Hindlimb muscle (tissue), 1 donor: ENCODE data around the gene CLCF1. TPM values are rescaled to one million over a fixed set of nuclear protein-coding genes. Genes with fewer than 3 reads are reported as not detected.
"Not testable (repeated sequence)": the region's sequence is repeated elsewhere in the genome, so short reads cannot be mapped to it uniquely, and the experiment has no call there.

Experiments
- DNase-seq: peaks from one replicate; pipeline ENCODE4 v3.0.0-alpha.2; 2013
- polyA plus RNA-seq: library from polyadenylated mRNA; unstranded; fragments of 120-200 nt; gene quantifications from one replicate; pipeline ENCODE4 v1.2.1, GENCODE V29; 2013; ENCODE audit not compliant: insufficient read length

Gene CLCF1
- polyA plus RNA-seq, 1 donor, result 3.6 TPM

DNA sequence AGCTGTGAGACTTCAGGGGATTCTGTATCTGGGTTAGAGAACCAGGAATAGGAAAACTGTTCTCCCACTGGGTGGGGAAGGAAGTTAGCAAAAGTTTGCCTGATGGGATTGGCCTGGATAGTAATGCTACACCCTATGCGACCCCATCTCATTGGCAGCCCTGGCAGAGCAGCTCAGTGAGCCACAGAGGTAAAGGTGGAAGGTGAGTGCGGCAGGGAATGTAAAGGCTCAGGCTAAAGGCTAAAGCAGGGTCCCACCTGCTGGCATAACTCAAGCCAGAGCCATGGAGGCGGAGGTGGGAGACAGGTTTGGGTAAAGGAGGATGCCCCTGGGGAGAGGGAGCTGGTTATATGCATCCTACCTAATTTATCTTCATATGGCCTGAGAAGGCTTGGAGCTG lies 51.3 kb downstream of the CLCF1 start:
- no peak for DNase-seq

DNA sequence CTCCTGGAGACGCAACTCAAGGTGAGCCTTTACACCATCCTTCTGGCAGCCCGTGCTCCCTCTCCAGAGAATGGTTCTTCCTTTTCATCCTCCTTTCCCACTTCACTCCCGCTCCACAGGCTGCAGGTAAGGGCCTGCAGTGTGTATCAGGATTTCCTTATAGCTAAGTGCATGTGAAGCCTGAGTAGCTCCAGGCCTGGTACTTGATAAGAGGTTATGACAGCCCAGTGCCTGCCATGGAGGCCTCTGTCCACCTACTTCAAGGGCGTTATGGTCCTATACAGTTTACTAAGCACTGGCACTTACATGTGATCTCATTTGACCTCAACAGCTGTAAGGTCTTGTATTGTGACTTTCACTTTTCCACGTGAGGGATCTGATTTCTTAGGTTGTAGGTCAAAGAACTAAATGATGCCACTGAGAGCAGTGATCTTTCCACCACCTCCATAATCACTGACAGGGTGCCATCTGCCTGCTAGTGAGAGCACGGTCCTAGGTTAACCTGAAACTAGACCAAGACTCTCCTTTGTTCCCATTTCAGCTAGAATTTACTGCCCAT lies 52.0 kb downstream of the CLCF1 start:
- no peak for DNase-seq

DNA sequence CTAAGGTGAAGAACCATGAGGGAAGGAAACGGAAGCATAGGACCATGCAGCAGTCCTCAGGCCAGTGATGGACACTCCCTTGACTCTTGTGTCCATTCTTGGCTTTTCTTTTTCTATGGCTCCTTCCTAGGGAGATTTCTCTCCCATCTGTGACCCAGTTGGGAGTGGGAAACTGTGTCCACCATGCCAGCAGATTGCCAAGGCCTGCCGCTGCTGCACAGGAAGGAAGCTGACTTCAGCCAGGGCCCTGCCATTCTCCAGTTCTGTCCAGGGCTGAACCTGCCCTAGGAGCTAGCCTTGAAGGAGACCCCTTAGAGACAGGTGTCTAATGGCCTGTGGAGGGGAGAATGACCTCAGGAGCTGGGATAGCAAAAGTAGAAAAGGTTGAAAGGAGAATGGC lies 52.7 kb downstream of the CLCF1 start:
- DNase-seq, result no peak

DNA sequence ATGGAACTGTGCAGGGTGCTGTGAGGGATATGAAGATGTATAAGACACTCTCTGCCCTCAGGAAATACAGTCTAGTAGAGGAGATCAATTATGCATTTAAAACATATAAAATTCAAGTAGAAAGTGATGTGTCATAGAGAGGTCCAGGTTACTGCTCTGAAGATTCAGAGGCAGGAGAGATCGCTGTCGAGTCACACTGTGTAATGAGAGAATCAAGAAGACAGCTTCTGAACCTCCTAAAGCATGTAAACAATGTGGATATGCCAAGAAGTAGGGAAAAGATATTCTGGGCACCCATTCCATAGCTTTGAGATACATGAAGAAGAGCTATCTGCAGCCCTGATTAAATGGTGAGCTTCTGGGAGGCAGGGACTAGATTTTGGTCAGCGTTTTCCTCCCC lies 53.4 kb downstream of the CLCF1 start:
- DNase-seq, result no peak

DNA sequence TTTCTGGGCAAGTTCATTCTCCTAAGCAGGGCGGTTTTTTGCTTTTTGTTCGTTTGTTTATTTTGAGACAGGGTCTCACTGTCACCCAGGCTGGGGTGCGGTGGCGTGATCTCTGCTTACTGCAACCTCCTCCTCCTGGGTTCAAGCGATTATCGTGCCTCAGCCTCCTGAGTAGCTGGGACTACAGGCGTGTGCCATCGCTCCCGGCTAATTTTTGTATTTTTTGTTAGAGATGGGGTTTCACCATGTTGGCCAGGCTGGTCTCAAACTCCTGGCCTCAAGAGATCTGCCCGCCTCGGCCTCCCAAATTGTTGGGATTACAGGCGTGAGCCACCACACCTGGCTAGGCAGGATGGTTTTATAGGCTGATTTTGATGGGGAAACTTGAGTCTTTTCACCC lies 54.5 kb downstream of the CLCF1 start:
- not testable (repeated sequence) for DNase-seq

DNA sequence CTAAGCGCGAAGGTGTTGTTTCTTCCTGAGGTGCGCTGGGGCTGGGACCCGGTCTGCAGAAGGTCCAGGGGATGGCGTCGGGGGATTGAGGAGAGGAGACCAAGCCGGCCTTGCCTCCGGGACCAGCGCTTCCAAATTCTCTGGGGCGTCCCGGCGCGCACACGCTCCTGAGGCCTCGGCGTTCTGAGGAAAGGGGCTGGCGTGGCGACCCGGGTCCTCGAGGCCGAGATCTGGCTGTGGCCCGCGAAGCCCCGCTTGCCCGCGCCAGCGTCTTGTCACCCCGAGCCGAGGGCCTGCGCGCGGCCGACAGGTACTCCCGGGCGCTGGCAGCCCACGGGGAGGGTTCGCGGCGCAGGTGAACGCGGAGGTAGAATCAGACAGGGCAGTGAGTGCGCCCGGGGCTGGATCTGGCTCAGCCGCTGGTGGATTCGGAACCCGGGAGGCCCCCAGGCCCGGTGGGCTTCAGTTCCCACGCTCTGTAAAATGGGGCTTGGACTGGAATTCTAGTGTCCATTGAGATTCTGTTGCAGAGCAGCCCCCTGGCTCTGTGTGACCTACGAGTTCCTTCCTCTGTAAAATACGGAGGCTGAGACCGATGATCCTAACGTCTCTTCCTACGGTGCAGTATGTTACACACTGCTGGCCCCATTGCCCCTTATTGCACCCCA lies 55.4 kb downstream of the CLCF1 start:
- DNase-seq, result no peak

DNA sequence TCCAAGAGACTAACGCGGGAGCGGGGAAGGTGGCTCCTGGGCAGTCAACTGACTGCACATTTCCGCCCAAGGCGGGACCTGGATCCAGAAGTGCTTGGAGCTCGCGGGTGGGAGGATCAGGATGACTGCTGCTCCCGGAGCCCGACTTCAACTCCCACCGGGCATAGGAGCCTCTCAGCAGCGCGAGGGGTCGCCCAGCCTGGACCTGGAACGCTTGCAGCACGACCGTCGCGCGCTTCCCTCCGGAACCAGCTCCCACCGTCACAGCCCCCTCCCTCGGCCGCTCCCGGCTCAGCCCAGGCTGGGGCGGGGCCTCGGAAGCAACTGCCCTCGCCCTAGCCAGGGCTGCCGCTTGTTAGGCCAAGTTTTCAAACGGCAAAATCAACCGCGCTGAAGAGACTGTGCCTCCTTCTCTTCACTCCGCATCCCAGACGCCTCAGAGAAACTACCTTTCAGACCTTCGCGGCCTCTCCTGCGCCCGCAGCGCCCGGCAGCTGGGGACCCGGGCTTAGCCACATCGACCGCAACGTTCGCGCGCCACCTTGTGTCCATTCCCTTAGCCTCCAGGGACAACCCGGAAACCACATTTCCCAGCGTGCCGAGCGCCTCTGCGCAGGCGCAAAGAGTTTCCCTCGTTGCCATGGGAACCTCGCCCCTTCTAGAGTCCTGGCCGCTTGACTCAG lies 56.1 kb downstream of the CLCF1 start:
- DNase-seq, result peak; percentile 97

DNA sequence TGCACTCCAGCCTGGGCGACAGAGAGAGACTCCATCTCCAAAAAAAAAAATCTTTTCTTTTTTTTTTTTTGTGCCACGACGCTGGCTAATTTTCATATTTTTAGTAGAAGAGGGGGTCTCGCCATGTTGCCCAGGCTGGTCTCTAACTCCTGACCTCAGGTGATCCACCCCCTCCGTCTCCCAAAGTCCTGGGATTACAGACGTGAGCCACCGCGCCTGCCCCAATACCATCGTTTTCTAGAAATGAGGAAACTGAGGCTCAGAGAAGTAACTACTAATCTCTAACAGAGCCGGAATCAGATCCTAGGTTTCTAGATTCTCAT lies 56.6 kb downstream of the CLCF1 start:
- DNase-seq, result no peak

DNA sequence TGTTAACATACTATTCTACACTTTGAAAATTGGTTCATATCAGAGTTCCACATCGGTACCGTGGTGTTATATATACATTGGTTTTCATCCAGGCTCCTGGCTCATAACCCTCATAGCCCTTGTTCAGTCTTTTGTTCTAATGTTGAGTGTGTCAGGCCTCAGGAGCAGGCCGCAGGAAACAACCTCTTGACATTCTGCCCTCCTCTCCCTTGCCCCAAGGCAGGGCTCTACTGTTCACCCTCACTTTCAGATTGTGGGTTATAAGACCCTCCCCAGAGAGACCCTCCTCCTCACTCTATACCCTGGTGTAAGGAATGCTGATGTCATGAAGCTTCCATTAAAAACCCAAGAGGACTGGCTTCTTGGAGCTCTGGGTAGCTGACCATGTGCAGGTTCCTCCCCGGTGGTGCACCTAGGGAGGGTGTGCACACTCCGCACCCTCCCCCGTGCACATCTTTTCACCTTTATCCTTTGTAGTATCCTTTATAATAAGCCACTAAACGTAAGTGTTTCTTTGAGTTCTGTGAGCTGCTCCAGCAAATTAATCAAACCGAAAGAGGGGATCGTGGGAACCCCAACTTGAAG lies 58.0 kb downstream of the CLCF1 start:
- no peak for DNase-seq

DNA sequence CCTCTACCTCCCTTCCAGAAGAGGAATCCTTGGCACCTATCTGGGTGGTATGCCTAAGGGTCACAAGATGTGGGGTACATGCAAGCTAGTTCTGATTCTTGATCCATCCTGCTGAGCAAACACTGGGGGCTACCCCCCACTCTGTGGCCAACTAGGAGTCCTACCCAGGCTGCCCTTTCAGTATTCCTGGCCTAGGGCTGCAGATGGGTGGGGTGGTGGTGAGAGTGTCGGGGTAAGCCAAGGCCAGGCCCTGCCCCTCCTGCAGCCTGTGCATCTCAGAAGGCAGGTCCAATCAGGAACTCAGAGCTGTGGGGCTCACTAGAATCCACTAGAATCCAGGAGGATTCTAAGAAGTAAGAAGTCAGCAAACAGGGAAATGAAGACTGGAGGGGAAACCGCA lies 59.2 kb downstream of the CLCF1 start:
- DNase-seq, result no peak

Other genes with a start within 250 kb of the CLCF1 start
- 61.1 TPM for gene GRK2, start 107.1 kb downstream of the CLCF1 start, polyA plus RNA-seq
- 34.4 TPM for gene ANKRD13D, start 84.3 kb downstream of the CLCF1 start, polyA plus RNA-seq
- 20.5 TPM for gene SSH3, start 70.1 kb downstream of the CLCF1 start, polyA plus RNA-seq
- gene POLD4, start 20.1 kb downstream of the CLCF1 start, polyA plus RNA-seq, result 33.3 TPM
- 10.5 TPM for gene RAD9A, start 18.4 kb upstream of the CLCF1 start, polyA plus RNA-seq
- gene PPP1CA, start 28.3 kb upstream of the CLCF1 start, polyA plus RNA-seq, result 146 TPM
- 5.4 TPM for gene TBC1D10C, start 30.5 kb upstream of the CLCF1 start, polyA plus RNA-seq
- gene CARNS1, start 42.1 kb upstream of the CLCF1 start, polyA plus RNA-seq, result 87.1 TPM
- 30.3 TPM for gene RPS6KB2, start 54.9 kb upstream of the CLCF1 start, polyA plus RNA-seq
- gene PTPRCAP, start 64.1 kb upstream of the CLCF1 start, polyA plus RNA-seq, result 0.67 TPM
- gene CORO1B, start 69.9 kb upstream of the CLCF1 start, polyA plus RNA-seq, result 30.0 TPM
- not detected for gene GPR152, start 79.1 kb upstream of the CLCF1 start, polyA plus RNA-seq
- 2.5 TPM for gene CABP4, start 81.8 kb upstream of the CLCF1 start, polyA plus RNA-seq
- gene TMEM134, start 95.7 kb upstream of the CLCF1 start, polyA plus RNA-seq, result 61.4 TPM
- 48.1 TPM for gene AIP, start 109.4 kb upstream of the CLCF1 start, polyA plus RNA-seq
- 7.4 TPM for gene PITPNM1, start 131.8 kb upstream of the CLCF1 start, polyA plus RNA-seq
- gene CDK2AP2, start 134.6 kb upstream of the CLCF1 start, polyA plus RNA-seq, result 23.6 TPM
- gene CABP2, start 149.8 kb upstream of the CLCF1 start, polyA plus RNA-seq, result not detected
- gene GSTP1, start 210.2 kb upstream of the CLCF1 start, polyA plus RNA-seq, result 215 TPM
- gene NDUFV1, start 233.3 kb upstream of the CLCF1 start, polyA plus RNA-seq, result 155 TPM